Heart left ventricle (tissue), 16 donors: ENCODE data around the gene CFAP77. TPM values are rescaled to one million over a fixed set of nuclear protein-coding genes. Genes with fewer than 3 reads are reported as not detected.

Experiments
- ATAC-seq, 4 donors: fragments of 200-7000 bp; cut with Tn5 transposase; one replicate each; pipeline ENCODE4 v1.9.1; 2020 to 2022; ENCODE audit warnings: moderate library complexity in 4 of 4, mild to moderate bottlenecking in 3 of 4, moderate number of reproducible peaks in 1 of 4
- DNase-seq, 5 donors: peaks; one replicate each; pipeline ENCODE4 v3.0.0-alpha.2; 2020
- H3K27ac ChIP-seq, 12 donors: fragments of 200-600 bp; sonication (generic) in 4 of 12; one replicate each; pipeline versions ENCODE4 v1.5.0 to v1.8.0; 2016 to 2022; ENCODE audit warnings: mild to moderate bottlenecking in 2 of 12
- H3K27me3 ChIP-seq, 9 donors: fragments of 200-600 bp; sonication (generic) in 2 of 9; one replicate each; pipeline versions ENCODE4 v1.5.1 to v1.8.0; 2016 to 2022; ENCODE audit warnings: mild to moderate bottlenecking in 3 of 9
- H3K36me3 ChIP-seq, 9 donors: fragments of 200-600 bp; sonication (generic) in 2 of 9; one replicate each; pipeline versions ENCODE4 v1.5.0 to v1.8.0; 2018 to 2022; ENCODE audit warnings: mild to moderate bottlenecking in 2 of 9
- H3K4me1 ChIP-seq, 12 donors: fragments of 200-600 bp; sonication (generic) in 4 of 12; one replicate each; pipeline versions ENCODE4 v1.5.0 to v1.8.0; 2016 to 2022; ENCODE audit warnings: mild to moderate bottlenecking in 3 of 12
- H3K4me3 ChIP-seq, 12 donors: fragments of 200-600 bp; sonication (generic) in 4 of 12; one replicate each; pipeline versions ENCODE4 v1.5.0 to v1.8.0; 2017 to 2022; ENCODE audit warnings: mild to moderate bottlenecking in 9 of 12, moderate library complexity in 4 of 12
- H3K9me3 ChIP-seq, 12 donors: fragments of 200-600 bp; sonication (generic) in 4 of 12; one replicate each; pipeline versions ENCODE4 v1.5.0 to v1.8.0; 2016 to 2022; ENCODE audit warnings: mild to moderate bottlenecking in 1 of 12
- POLR2A ChIP-seq, 2 donors: fragments of 450-650 bp; IDR thresholded peaks; one replicate each; pipeline ENCODE4 v1.6.1; 2017; ENCODE audit warnings: antibody characterized with exemption in 2 of 2, mild to moderate bottlenecking in 2 of 2, moderate library complexity in 2 of 2
- WGBS, 4 donors: extraction: QIAGEN DNeasy Blood & Tissue Kit in 2 of 4; methylation state at CpG; one replicate each; pipeline versions ENCODE4 v1.1.5 to v1.1.7; 2013 to 2018; 5-methylcytosine and 5-hydroxymethylcytosine counted together
- intact Hi-C, 10 donors: fragments of 100-400 bp; cut with DNase I; formaldehyde crosslinking; loops; one replicate each; pipeline versions ENCODE4 v1.11.1 to v1.14.2; 2022
- polyA plus RNA-seq, 2 donors: library from polyadenylated mRNA; stranded (reverse); fragments of 200-250 nt; gene quantifications; one replicate each; pipeline ENCODE4 v1.2.3, GENCODE V29; 2013
- total RNA-seq, 9 donors: library from RNA; depleted of rRNA in 2 of 9; stranded (reverse); fragments of >200 nt in 2 of 9; fragmentation: NEBNext Ultra II Directional in 3 of 9; extraction: Animal tissue kit (Norgen Biotek cat#: 25700) in 3 of 9; gene quantifications; one replicate each; pipeline versions ENCODE4 v1.1.0 to v1.2.4, GENCODE V29; 2016 to 2023
- TF ChIP-seq, protein P1 (sequence below), 12 donors: fragments of 200-600 bp; sonication (generic) in 4 of 12; IDR thresholded peaks; one replicate each; pipeline versions ENCODE4 v1.5.0 to v1.8.0; 2018 to 2022; ENCODE audit warnings: antibody characterized with exemption in 12 of 12, mild to moderate bottlenecking in 5 of 12
- donor health status: ischemic (EF 13 %, LVEDD 7.1; RV severe dilation, severe dysfunction).
- donor health status: healthy with polysubstance abuse.
- donor health status: DM: no; HTN: yes; CAD: no.
- donor health status: DM: no; HTN: no; CAD: no.
- donor health status: ischemic (EF 25% LVEDD 6.9; RV normal size, moderate dysfunction).
- donor health status: ischemic (EF 25% LVEDD 5.7; RV mildly dilated, moderate dysfunction).
- donor health status: healthy.
- donor health status: DM: yes; HTN: yes; CAD: no.
- donor health status: ischemic (EF 35%, LVEDD 5.7; RV mildly dilated, moderate dysfunction).
- donor health status: nonischemic (EF 11% LVEDD 7.7; RV severe dilation, severe dysfunction).
- donor health status: DM: yes; HTN: yes; CAD: no.
- donor health status: PGD.
- donor health status: ischemic (EF 29% LVEDD 5.4; RV normal size, mild dysfunction).
- donor health status: nonischemic (EF 23%, LVEDD 6.1; RV moderate dilation, normal function).

CFAP77 gene
- total and polyA plus RNA-seq, 11 donors: 1.3 to 6.8 (median 2.2) TPM

- H3K36me3 ChIP-seq: peaks cover 0 to 82% (median 55%) of the 10 kb centered on the region in 9 donors
- no peaks in the 10 kb centered on the region for H3K9me3 ChIP-seq
- no peaks in the 10 kb centered on the region for H3K27me3 ChIP-seq
- 86 to 89% (median 88%) methylated on average over 6 of the region's 6 CpGs for WGBS, 4 donors
- DNase-seq: no peak
- H3K27ac ChIP-seq: no peak overlapping the region
- H3K4me3 ChIP-seq: no peak overlapping the region
- ATAC-seq: no peak
- peaks cover 0 to 2% (median 0%) of the 10 kb centered on the region in 12 donors for H3K4me1 ChIP-seq
- TF ChIP-seq, protein P1, sequence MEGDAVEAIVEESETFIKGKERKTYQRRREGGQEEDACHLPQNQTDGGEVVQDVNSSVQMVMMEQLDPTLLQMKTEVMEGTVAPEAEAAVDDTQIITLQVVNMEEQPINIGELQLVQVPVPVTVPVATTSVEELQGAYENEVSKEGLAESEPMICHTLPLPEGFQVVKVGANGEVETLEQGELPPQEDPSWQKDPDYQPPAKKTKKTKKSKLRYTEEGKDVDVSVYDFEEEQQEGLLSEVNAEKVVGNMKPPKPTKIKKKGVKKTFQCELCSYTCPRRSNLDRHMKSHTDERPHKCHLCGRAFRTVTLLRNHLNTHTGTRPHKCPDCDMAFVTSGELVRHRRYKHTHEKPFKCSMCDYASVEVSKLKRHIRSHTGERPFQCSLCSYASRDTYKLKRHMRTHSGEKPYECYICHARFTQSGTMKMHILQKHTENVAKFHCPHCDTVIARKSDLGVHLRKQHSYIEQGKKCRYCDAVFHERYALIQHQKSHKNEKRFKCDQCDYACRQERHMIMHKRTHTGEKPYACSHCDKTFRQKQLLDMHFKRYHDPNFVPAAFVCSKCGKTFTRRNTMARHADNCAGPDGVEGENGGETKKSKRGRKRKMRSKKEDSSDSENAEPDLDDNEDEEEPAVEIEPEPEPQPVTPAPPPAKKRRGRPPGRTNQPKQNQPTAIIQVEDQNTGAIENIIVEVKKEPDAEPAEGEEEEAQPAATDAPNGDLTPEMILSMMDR (IDR thresholded peaks at IDR 0.05): no peak
- no peak for TF ChIP-seq POLR2A (IDR thresholded peaks at IDR 0.05)
- intact Hi-C loops: no loop called here
These were observed 196.1 kb downstream of the CFAP77 start for GRCh38 chr9:132606066-132606465.

DNA sequence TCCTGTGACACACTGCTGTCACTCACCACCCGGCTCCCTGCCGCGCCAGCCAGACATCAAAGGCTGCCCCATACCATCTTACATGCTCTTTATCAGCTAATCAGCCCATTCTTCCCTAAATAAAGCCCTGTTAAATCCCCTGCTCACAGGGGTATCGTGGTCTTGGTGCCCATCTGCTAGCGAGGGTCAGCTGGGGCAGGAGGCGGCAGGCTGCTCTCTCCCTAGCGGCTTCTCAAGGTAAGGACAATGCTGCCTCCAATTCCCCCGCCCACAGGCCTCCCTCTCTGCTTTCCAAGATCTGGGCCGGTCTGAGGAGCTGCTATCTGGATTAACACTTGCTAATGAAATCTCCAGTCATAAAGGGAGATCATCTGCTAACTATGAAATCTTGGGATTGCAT is 199.2 kb downstream of the CFAP77 start:
- TF ChIP-seq, protein P1 (IDR thresholded peaks at IDR 0.05): no peak
- TF ChIP-seq POLR2A (IDR thresholded peaks at IDR 0.05): no peak
- no peaks in the 10 kb centered on the region for H3K27me3 ChIP-seq
- H3K36me3 ChIP-seq: peaks cover 0 to 89% (median 75%) of the 10 kb centered on the region in 9 donors
- H3K4me3 ChIP-seq: no peak overlapping the region
- 86 to 91% (median 88%) methylated on average over 9 of the region's 9 CpGs for WGBS, 4 donors
- H3K9me3 ChIP-seq: no peaks in the 10 kb centered on the region
- ATAC-seq (no peak), DNase-seq (no peak)
- H3K27ac ChIP-seq: no peak overlapping the region
- H3K4me1 ChIP-seq: no peaks in the 10 kb centered on the region
- intact Hi-C loops: no loop called here

- 85 to 97% (median 88%) methylated on average over 6 to 7 of the region's 7 CpGs for WGBS, 4 donors
- no peak for ATAC-seq
- TF ChIP-seq POLR2A (IDR thresholded peaks at IDR 0.05): no peak
- TF ChIP-seq, protein P1 (IDR thresholded peaks at IDR 0.05): no peak
These were observed 199.8 kb downstream of the CFAP77 start for GRCh38 chr9:132609829-132610228.

DNA sequence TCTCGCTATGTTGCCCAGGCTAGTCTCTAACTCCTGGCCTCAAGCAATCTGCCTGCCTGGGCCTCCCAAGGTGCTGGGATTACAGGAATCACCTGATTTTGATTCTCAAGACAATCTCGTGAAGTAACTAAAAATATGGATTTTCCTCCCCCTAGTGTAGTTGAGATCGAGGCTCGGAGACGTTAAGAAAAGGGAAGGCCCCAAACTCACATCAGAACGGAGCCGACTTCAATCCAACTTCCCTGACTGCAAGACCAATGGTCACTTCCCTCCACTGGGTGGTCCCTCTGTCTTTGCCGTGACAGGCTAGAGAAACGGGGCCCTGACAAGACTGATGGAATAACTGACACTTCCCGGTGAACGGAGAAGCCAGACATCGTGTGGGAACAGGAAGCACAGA is 200.7 kb downstream of the CFAP77 start:
- no peaks in the 10 kb centered on the region for H3K9me3 ChIP-seq
- H3K4me3 ChIP-seq: no peak overlapping the region
- H3K27me3 ChIP-seq: no peaks in the 10 kb centered on the region
- intact Hi-C loops: no loop called here
- no peak for TF ChIP-seq POLR2A (IDR thresholded peaks at IDR 0.05)
- TF ChIP-seq, protein P1 (IDR thresholded peaks at IDR 0.05): no peak
- ATAC-seq (no peak), DNase-seq (no peak)
- H3K4me1 ChIP-seq: no peaks in the 10 kb centered on the region
- H3K27ac ChIP-seq: no peak overlapping the region
- WGBS, 4 donors: 87 to 90% (median 88%) methylated on average over 12 of the region's 12 CpGs
- peaks cover 0 to 98% (median 87%) of the 10 kb centered on the region in 9 donors for H3K36me3 ChIP-seq

More at GRCh38 chr9:132609829-132610228, 199.8 kb downstream of the CFAP77 start:
- intact Hi-C loops: no loop called here
- H3K9me3 ChIP-seq: no peaks in the 10 kb centered on the region
- H3K4me1 ChIP-seq: no peaks in the 10 kb centered on the region
- peaks cover 0 to 95% (median 82%) of the 10 kb centered on the region in 9 donors for H3K36me3 ChIP-seq
- no peaks in the 10 kb centered on the region for H3K27me3 ChIP-seq
- no peak overlapping the region for H3K4me3 ChIP-seq
- no peak for DNase-seq
- no peak overlapping the region for H3K27ac ChIP-seq
